ENCODE data around the gene TMEM45A. TPM values are rescaled to one million over a fixed set of nuclear protein-coding genes. Genes with fewer than 3 reads are reported as not detected.

Gene TMEM45A
- total RNA-seq, result 5.4 and 5.6 TPM in 2 replicates
- 6.6 and 8.6 TPM in 2 replicates for polyA plus RNA-seq
- 5.4 and 5.7 TPM in 2 replicates for polyA plus RNA-seq (2011; cell fraction: cytosol; rRNA removed)
- 2.5 and 2.9 TPM in 2 replicates for polyA plus RNA-seq (2011; cell fraction: nucleus; rRNA removed)
- polyA plus RNA-seq (2012), result 3.5 and 3.6 TPM in 2 replicates
- polyA minus RNA-seq, result 5.6 and 6.4 TPM in 2 replicates
- 3.3 TPM for polyA minus RNA-seq (2011; cell fraction: cytosol; rRNA and poly(A)+ RNA removed)
- polyA minus RNA-seq (2011; cell fraction: nucleus; rRNA and poly(A)+ RNA removed), result 2.1 and 2.4 TPM in 2 replicates
- percentile 38 among the genes with signal in this experiment for Bru-seq, nascent RNA
- percentile 33 among the genes with signal in this experiment for BruChase-seq, experiment 1, labeled RNA remaining after a 6-hour chase
- BruChase-seq, experiment 2, labeled RNA remaining after a 2-hour chase, result percentile 34 among the genes with signal in this experiment
- long read RNA-seq, transcript TMEM45A-201 (6 exons, 1,567 nt), result major isoform, 7 of 19 reads
- long read RNA-seq, partial matches to known transcripts, result 0 of 19 reads
- long read RNA-seq, other reads (novel, unspliced or antisense), result 12 of 19 reads

- ChIA-PET POLR2A (interaction anchor here (0.7 to 0.8 kb wide), 2 partner anchors 9 to 23 kb away, joined by 3 to 6 read pairs; no protein-coding TSS in a partner anchor), CTCF (interaction anchor here (0.7 to 2.6 kb wide), 8 partner anchors 8 to 142 kb away, joined by 3 to 16 read pairs (median 3); no protein-coding TSS in a partner anchor)
- H3K27me3 ChIP-seq (ENCODE audit: control insufficient read depth in 2 of 2, insufficient read depth in 2 of 2, low read length in 2 of 2), result peaks cover 0 to 3% of the 10 kb centered on the region in 2 experiments
- H3K4me2 ChIP-seq (ENCODE audit: insufficient read depth, low read length), result peak within 1 kb of the TSS; percentile 93
- no peaks in the 10 kb centered on the region for H3K36me3 ChIP-seq (ENCODE audit: control insufficient read depth in 2 of 2, extremely low read depth in 1 of 2, insufficient read depth in 2 of 2, low read length in 2 of 2)
- peak within 1 kb of the TSS; percentile 98 for H2AFZ ChIP-seq (ENCODE audit: low read depth, low read length)
- dilution Hi-C loops (cut with MboI; ENCODE audit: extremely low pct_ligation_motif_present, low sequenced_read_pairs) (no loop called here), intact Hi-C loops (cut with micrococcal nuclease) (loop anchor here (2.0 to 10.0 kb wide), 2 partner anchors 92 to 212 kb away; partner anchors contain the start of genes LNP1, TFG and TOMM70)
- H3K9ac ChIP-seq (replicated peaks; ENCODE audit: extremely low read depth, insufficient read depth, low read length), result peak within 1 kb of the TSS; percentile 83
- no peaks in the 10 kb centered on the region for H3K79me2 ChIP-seq (ENCODE audit: control insufficient read depth, insufficient read depth, low read length)
- peak; percentile 97 for DNase-seq (ENCODE audit: low read depth, low spot score)
- H3K4me3 ChIP-seq (replicated peaks in 1 of 3; ENCODE audit: insufficient read depth in 1 of 3, low read depth in 1 of 3, low read length in 3 of 3), result peak within 1 kb of the TSS; percentile 55 to 88 (median 57)
- peaks cover 9% of the 10 kb centered on the region for H3K4me1 ChIP-seq (ENCODE audit: control insufficient read depth, extremely low read depth, insufficient read depth, low read length)
- H4K20me1 ChIP-seq (replicated peaks; ENCODE audit: control insufficient read depth, extremely low read depth, insufficient read depth, low read length), result no peaks in the 10 kb centered on the region
- peak; percentile 93 for FAIRE-seq
- TSS peak; percentile 68 for BruUV-seq (replicated peaks)
- peak within 1 kb of the TSS; percentile 61 for H3K27ac ChIP-seq (ENCODE audit: insufficient read depth, low read depth, low read length)
- H3K9me3 ChIP-seq (replicated peaks; ENCODE audit: control insufficient read depth, insufficient read depth, low read length), result no peaks in the 10 kb centered on the region
- peak; percentile 67 for TF ChIP-seq POLR2AphosphoS5 (IDR thresholded peaks at IDR 0.05; ENCODE audit: insufficient read depth, low read depth, low read length)
- TF ChIP-seq POLR2A (IDR thresholded peaks at IDR 0.05; ENCODE audit: low read depth, low read length), result peak; percentile 66
- no peak for TF ChIP-seq FOS (IDR thresholded peaks at IDR 0.05; ENCODE audit: borderline replicate concordance, insufficient read depth, low read length)
- no peak for TF ChIP-seq CTCF (IDR thresholded peaks at IDR 0.05; ENCODE audit: extremely low read depth in 1 of 2, insufficient read depth in 1 of 2, low read depth in 1 of 2, low read length in 2 of 2)
- H3K9me1 ChIP-seq (replicated peaks; ENCODE audit: control insufficient read depth, extremely low read depth, insufficient read depth, low read length), result no peaks in the 10 kb centered on the region
Measured at GRCh38 chr3:100492059-100493006, at the start of gene TMEM45A. TMEM45A (plus strand) TSS chr3:100492619; CDS start chr3:100555212, 62,593 bp downstream.
